GM13976 (cell line): ENCODE results near the gene SUPT6H.

Source experiments
- DNase-seq: peaks from one replicate; pipeline ENCODE4 v3.0.0; 2012; ENCODE audit warnings: low spot score
- in situ Hi-C: fragments of 300-500 bp; cut with MboI; formaldehyde crosslinking; loops from one replicate; pipeline ENCODE4 v1.12.0; 2022; ENCODE audit warnings: low sequenced_read_pairs, mixed read lengths, inconsistent platforms; ENCODE audit not compliant: unreplicated experiment
- TF ChIP-seq, protein P1 (sequence below): IDR thresholded peaks from 2 replicates; pipeline ENCODE4 v1.5.1; 2012; ENCODE audit warnings: borderline replicate concordance, mild to moderate bottlenecking; ENCODE audit not compliant: insufficient read depth; ENCODE audit errors: extremely low read depth, missing control alignments, control extremely low read depth

The SUPT6H gene

GRCh38 chr17:28726226-28726626 lies 64.2 kb downstream of the SUPT6H start, which contains the start of gene TLCD1:
Gene TLCD1, minus strand, starts transcription at chr17:28726233. Its CDS starts 136 bp downstream, at chr17:28726097.
- DNase-seq, result peak; percentile 86
- TF ChIP-seq, protein P1, sequence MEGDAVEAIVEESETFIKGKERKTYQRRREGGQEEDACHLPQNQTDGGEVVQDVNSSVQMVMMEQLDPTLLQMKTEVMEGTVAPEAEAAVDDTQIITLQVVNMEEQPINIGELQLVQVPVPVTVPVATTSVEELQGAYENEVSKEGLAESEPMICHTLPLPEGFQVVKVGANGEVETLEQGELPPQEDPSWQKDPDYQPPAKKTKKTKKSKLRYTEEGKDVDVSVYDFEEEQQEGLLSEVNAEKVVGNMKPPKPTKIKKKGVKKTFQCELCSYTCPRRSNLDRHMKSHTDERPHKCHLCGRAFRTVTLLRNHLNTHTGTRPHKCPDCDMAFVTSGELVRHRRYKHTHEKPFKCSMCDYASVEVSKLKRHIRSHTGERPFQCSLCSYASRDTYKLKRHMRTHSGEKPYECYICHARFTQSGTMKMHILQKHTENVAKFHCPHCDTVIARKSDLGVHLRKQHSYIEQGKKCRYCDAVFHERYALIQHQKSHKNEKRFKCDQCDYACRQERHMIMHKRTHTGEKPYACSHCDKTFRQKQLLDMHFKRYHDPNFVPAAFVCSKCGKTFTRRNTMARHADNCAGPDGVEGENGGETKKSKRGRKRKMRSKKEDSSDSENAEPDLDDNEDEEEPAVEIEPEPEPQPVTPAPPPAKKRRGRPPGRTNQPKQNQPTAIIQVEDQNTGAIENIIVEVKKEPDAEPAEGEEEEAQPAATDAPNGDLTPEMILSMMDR, result no peak
- in situ Hi-C loops, result loop anchor here (25.0 kb wide), 1 partner anchor 386 kb away; no protein-coding TSS in a partner anchor

GRCh38 chr17:28726627-28727491 lies 64.9 kb downstream of the SUPT6H start:
- in situ Hi-C loops, result loop anchor here (25.0 kb wide), 1 partner anchor 385 kb away; no protein-coding TSS in a partner anchor
- TF ChIP-seq, protein P1, result peak; percentile 99
- DNase-seq, result peak; percentile 87

- TF ChIP-seq, protein P1, result no peak
- peak; percentile 89 for DNase-seq
- in situ Hi-C loops, result loop anchor here (25.0 kb wide), 1 partner anchor 384 kb away; no protein-coding TSS in a partner anchor
Observed at GRCh38 chr17:28728364-28729200, 66.6 kb downstream of the SUPT6H start, which contains the start of gene NEK8. Gene NEK8, plus strand, starts transcription at chr17:28728788. Its CDS starts 26 bp downstream, at chr17:28728814.

- TF ChIP-seq, protein P1, result no peak
- no peak for DNase-seq
- in situ Hi-C loops, result loop anchor here (25.0 kb wide), 1 partner anchor 382 kb away; no protein-coding TSS in a partner anchor
Observed at GRCh38 chr17:28729950-28730330, 67.9 kb downstream of the SUPT6H start.

DNA sequence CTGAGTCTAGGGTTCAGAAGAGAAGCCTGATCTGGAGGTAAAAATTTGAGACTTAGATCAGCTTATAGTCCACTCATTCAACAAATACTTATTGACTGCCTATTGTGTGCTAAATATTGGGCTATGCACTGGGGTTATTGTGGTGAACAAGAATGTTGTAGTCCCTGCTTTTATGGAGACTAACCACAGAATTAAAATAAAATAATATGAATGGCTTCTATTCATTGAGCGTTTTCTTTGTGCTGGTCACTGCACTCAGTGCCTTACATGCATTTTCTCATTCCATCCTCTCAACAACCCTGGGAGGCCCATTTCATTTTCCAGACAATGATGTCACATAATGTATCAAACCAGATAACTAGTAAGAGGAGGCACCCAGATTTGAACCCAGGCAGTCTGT lies 71.3 kb downstream of the SUPT6H start:
- DNase-seq, result no peak
- in situ Hi-C loops, result loop anchor here (25.0 kb wide), 1 partner anchor 379 kb away; no protein-coding TSS in a partner anchor
- TF ChIP-seq, protein P1, result no peak

- TF ChIP-seq, protein P1, result no peak
- in situ Hi-C loops, result loop anchor here (25.0 kb wide), 1 partner anchor 378 kb away; no protein-coding TSS in a partner anchor
- DNase-seq, result no peak
Observed at GRCh38 chr17:28734712-28735241, 72.8 kb downstream of the SUPT6H start.
